CD4-positive, alpha-beta T cell treated with Interleukin-17A for 1 hour (primary cell): ENCODE results near the gene ARRB1.
A peak's percentile ranks its signal among the peaks of the same experiment; 100 is the strongest.
"Not testable (repeated sequence)": the region's sequence is repeated elsewhere in the genome, so short reads cannot be mapped to it uniquely, and the experiment has no call there.

Experiments
- DNase-seq: peaks from one replicate; pipeline ENCODE4 v3.0.0-alpha.2; 2020

The ARRB1 gene

DNA sequence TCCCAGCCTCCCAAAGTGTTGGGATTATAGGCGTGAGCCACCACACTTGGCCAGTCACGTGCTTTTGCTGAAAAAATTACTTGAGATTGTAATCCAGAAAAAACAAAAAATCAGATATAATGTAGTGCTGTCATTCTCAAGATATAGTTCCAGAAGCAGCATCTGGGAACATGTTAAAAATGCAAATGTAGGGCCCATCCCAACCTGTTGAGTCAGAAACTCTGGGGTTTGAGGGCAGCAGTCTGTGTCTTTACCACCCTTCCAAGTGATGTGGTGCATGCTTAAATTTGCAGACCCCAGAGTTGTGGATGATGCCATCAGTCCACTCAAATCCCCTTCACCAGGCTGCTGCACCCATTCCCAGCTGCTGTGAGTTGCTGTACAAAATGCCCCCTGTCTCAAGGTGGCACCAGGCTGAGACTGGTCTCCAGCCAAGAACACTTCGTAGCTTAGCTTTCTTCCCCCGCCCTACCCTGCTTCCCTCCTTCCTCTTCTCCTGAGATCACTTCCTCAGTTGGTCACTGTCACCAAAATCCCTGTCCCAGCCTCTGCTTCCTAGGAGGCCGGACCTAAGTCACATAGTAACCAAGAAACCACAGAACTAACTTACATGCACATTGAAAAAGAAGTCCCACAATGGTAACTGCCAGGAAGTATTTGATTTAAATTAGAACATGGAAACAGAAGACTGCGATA lies 18.2 kb upstream of the ARRB1 start:
- no peak for DNase-seq

DNA sequence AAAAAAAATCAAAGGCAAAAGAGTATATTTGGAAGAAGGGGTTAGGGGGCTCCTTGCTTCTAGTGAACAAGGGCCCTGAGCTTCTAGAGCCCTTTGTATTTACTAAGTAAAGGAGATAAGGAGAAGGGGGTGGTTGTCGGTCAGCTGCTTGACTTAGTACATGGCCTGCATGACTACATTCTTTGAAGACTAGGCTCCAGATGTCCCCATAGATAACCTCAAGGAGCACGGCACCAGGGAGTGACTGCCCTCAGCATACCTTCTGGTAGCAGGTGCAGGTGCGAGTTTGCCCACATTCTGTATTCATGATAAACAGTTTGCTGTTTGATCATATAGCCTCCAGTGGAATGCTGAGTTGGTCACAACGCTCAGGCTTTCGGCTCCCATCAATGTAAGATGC lies 15.4 kb upstream of the ARRB1 start:
- DNase-seq, result not testable (repeated sequence)

DNA sequence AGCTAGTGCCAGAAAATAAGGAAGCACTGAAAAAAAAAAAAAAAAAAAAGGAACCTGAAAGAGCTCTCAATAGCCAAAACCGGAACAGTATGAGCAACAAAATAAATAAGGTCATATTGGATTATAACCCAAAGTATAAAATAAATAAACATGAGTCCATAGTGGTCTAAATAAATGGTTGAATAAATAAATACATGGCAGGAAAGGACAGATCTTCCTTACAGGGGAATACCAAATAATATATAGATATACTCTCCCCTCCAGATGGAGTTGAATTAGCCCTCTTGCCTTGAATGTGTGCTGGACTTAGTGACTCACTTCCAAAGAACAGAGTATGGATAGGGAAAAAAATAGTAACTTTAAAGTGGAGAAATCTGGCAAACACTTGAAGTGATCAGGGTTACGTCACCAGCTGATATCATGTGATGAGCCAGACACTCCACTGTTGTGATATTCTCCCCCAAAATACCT lies 14.3 kb upstream of the ARRB1 start:
- DNase-seq, result no peak

DNA sequence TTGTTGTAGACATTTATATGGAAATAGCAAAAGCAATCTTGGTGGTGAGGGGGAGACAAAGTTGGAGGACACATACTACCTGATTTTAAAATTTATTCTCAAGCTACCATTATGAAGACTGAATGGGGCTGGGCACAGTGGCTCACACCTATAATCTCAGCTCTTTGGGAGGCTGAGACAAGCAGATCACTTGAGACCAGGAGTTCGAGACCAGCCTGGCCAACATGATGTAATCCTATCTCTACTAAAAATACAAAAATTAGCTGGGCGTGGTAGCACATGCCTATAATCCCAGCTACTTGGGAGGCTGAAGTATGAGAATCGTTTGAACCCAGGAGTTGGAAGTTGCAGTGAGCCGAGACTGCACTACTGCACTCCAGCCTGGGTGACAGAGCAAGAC lies 10.8 kb upstream of the ARRB1 start:
- not testable (repeated sequence) for DNase-seq

DNA sequence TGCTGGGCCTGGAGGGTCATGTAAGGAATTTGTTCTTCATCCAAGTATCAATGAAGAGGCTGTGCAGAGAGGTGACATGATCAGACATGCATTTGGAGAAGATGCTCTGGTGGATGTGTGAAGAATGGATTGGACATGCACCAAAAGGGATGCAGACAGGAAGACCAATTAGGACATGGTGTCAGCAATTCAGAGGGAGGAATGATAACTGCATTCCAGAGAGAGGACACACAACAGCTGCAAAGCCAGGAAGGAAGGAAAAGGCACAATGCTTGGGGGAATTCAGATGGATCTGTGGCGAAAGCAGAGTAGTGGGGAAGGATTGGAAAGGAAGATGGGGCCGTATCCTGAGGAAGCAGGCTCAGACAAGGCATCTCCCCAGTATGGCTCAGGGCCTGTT lies 5.2 kb upstream of the ARRB1 start:
- DNase-seq, result no peak

- DNase-seq, result no peak
Measured at GRCh38 chr11:75355051-75355450, 3.6 kb upstream of the ARRB1 start.

DNA sequence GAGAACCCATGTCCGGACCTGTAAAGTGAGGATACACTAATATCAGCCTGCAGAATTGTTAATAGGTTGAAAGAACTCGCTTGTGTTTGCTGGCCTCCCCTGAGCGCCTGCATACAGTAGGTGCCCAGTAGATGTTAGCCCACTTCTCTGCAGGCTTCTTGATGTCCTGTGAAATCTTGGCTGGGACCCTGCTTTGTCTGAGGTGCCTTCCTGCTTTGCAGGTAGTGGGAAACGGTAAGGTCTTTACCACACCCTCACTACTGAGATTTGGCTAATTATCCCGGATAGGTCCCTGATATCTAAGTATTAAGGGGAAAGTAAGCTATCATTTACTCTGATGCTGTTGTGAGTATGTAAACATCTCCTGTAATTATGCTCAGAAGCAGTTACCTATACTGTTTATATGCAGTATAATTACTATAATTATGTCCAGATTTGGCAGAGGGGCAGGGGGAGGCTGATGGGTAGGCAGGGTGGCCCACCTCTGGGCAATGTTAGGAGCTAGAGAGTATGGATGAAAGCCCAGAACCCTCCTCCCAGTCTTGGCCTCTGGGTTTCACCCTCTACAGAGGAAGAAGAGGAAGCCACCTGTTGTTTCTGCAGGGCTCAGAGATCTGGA lies 1.2 kb upstream of the ARRB1 start:
- DNase-seq, result no peak

- DNase-seq, result peak; percentile 78
Measured at GRCh38 chr11:75351791-75352587, 528 bp upstream of the ARRB1 start.

- peak; percentile 45 for DNase-seq
Measured at GRCh38 chr11:75350743-75351540, 519 bp downstream of the ARRB1 start.

GRCh38 chr11:75350122-75350742 lies 1.2 kb downstream of the ARRB1 start:
- no peak for DNase-seq

GRCh38 chr11:75349521-75350116 lies 1.8 kb downstream of the ARRB1 start:
- no peak for DNase-seq

DNA sequence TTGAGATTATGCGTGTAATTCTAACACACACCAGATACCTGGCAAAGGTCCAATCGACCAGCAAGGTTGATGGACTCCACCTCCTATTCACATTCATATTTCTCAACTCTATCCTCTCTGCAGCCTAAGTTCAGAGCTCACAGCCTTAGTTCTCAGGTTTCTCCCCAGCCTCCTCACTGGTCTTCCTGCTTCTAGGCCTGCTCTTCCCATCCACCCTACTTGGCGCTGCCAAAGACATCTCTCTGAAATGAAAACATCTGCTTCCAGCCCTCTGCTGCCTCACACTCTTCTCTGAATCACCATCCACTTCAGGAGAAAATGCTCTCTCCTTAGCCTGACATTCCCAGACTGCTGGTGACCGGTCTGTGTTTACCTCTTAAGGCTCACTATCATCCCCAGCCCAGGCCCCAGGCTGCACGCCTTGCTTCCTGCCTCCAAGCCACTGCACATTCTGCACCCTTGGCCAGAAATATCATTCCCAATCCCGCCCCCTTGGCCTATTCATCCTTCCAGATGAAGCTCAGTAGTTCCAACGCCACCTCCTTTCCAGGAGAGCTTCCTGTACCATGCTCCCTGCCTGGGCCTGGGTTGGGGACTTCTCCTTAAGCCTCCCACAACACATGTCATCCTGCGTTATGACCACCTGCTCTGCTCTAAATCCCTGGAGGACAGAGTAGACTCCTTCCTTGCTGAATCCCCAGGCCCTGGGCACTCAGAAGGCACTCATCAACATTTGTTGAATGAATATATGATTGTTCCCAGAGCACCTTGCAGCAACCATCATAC lies 3.5 kb downstream of the ARRB1 start:
- no peak for DNase-seq

DNA sequence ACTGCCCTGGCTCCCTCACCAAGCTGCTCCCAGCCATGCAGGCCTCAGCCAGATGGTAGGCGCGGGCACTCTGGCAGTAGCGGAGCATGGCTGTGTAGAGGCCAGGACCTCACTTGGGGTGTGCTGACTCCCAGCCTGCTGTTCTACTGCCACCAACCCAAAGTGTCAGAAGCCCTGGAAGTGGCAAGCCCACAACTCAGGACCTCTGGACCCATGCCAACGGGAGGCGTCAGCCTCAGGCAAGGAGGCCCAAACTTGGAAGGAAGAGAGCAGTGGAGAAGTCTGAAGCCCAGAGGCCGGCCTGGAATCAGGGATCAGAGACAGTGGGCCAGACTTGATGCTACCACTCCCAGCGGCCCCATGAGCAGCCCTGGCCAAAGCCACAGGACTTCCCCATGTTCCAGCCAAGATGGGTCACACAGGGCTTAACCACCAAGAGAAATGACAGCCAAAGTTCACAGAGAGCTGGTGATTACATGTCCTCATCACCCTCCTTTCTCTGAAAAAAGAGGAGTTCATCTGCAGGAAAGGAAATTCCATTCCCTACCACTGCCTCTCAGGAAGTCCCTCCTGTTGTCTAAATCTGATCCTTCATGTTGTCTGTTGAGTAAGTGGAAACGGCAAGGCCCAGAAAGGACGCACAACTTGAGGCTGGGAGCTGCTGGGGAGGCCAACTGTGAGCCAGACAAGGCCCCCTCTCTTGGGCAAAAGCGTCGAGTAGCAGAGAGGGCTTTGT lies 4.4 kb downstream of the ARRB1 start:
- DNase-seq, result no peak

GRCh38 chr11:75346296-75346695 lies 5.2 kb downstream of the ARRB1 start:
- no peak for DNase-seq

DNA sequence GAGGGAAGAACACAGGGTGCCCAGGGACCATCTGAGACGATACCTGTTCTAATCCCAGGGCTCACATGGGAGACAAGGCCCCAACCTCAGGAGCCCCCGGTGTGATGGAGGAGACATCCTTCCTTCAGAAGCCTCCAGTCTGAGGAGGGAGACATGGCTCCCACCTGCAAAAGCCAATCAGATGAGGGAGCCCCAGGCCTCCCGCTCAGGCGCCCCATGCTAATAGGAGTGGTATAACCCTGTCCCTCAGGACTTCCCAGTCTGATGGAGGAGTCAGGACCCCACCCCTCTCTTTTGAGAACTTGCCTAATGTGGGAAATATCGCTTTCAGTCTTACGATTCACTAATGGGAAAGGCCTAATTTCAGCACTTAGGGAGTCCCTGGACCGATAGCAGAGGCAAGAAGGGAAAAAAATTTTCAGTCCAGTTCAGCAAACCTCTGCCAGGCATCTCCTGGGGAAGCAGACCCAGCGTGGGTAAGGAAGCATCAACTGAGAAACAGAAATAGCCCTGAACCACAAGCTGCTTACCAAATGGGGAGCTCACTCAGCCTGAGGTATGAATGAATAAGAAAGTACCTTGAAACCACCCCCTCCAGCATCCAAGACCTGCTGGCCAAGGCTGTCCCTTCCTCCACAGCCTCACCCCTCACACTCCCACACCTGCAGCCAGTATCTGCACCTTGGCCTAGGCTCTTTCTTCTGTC lies 5.9 kb downstream of the ARRB1 start:
- no peak for DNase-seq

DNA sequence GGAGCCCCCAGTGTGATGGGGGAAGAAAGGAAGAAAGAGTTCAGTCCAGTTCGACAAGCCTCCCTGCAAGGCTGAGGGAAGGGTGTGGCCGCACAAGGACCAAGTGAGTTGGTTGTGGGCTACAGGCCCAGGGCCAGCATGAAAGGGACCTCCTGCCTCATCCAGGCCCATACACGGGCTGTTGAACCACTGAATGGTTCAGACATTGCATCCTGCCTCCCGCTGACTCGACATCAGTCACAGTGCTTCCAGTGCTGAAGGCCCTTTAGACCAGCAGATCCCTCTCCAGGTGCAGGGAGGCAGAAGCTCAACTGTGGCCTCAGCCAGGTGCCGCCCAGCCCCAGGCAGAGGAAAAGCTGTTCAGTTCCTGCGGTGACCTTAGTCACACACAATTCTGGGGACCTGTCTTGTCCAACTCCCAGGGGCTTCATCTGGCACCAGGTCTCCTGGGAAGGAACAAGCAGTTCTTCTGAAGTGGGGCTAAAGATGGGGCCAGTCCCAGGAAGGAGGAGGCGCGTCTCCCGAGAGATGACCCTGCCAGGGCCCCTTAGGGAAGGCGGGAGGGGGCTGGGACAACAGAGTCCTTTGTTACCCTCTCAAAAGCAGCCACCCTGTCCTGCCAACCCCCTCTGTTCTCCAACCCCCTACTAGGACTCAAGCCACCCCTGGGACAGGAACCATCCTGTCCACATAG lies 6.6 kb downstream of the ARRB1 start:
- no peak for DNase-seq

DNA sequence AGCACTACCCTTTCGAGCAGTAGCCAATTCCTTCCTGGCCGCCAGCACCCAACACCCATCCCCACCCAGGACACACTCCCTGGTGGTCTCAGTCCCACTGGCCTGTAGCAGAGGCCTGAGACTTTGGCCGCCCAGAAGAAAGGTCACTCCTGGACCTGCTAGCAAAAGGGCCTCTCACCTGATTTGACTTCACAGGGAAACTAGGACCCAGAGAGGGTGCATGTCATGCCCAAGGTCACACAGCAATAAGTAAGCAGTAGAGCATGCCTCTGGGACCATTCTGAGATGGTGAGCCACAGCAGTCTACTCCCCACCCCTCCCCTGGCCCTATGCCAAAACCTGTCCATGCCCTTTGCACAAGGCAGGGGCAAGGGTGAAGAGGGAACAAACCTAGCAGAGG lies 7.3 kb downstream of the ARRB1 start:
- DNase-seq, result no peak

DNA sequence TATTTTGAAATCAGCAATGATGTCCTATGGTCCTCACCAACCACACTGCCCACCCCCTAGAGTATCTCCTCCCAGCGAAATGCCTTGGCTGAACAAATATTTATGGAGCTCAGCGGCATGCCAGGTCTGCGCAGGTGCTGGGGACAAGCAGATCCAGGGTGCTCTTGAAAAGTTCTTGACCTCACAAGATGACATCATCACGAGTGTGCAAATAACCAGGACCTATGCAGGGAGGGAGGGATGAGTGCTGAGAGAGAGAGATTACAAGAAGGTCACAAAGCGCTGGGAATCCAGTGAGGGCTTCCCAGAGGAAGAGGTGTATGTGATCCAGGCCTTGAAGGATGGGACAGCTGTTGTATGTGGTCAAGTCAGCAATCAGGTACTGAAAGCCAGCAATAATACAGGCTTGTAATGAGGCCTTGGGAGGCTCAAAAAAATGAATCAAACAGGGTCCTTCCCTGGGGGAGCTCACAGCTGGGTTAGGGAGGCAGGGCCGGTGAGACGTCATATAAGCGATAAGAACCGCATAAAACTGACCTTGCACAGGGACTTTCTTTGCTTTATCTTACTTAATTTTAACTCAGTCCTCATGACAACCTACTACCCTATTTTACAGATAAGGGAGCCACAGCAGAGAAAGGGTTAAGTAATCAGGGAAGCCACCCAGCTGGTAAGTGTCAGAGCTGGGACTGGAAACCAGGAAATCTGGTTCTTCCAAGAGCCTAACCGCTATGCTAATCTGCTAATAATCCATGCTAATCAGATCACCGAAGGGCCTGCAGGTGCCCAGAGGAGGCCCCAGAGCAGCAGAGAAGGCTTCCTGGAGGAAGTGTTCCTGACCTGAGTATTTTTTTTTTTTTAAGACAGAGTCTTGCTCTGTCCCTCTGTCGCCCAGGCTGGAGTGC lies 8.2 kb downstream of the ARRB1 start:
- no peak for DNase-seq
